Right atrium auricular region (tissue), 2 donors: ENCODE results near the gene PLCL2. TPM values are rescaled to one million over a fixed set of nuclear protein-coding genes. Genes with fewer than 3 reads are reported as not detected.

Source experiments
- DNase-seq: peaks from one replicate; pipeline ENCODE4 v3.0.0-alpha.2; 2019; ENCODE audit warnings: low spot score
- H3K27ac ChIP-seq, 2 donors: fragments of 200-600 bp; sonication (generic); 1 replicate in 1 of 2; 2 replicates in 1 of 2; pipeline ENCODE4 v1.5.1; 2016 to 2019
- H3K27me3 ChIP-seq, 2 donors: fragments of 200-600 bp; sonication (generic); one replicate each; pipeline versions ENCODE4 v1.5.1 to v1.6.0; 2017 to 2019
- H3K36me3 ChIP-seq: fragments of 200-600 bp; sonication (generic); one replicate; pipeline ENCODE4 v1.5.1; 2016
- H3K4me1 ChIP-seq, 2 donors: fragments of 200-600 bp; sonication (generic); one replicate each; pipeline versions ENCODE4 v1.5.1 to v1.6.0; 2017 to 2019
- H3K4me3 ChIP-seq, 2 donors: fragments of 200-600 bp; sonication (generic); 1 replicate in 1 of 2; 2 replicates in 1 of 2; pipeline ENCODE4 v1.5.1; 2017 to 2019; ENCODE audit warnings: mild to moderate bottlenecking in 1 of 2, moderate library complexity in 1 of 2
- H3K9me3 ChIP-seq, 2 donors: fragments of 200-600 bp; sonication (generic); one replicate each; pipeline ENCODE4 v1.5.1; 2019
- total RNA-seq, 2 donors: library from RNA; depleted of rRNA; stranded (reverse); fragments of >200 nt; gene quantifications; one replicate each; pipeline ENCODE4 v1.1.0, GENCODE V29; 2016
- TF ChIP-seq, protein P1 (sequence below), 2 donors: fragments of 200-600 bp; sonication (generic); IDR thresholded peaks; one replicate each; pipeline ENCODE4 v1.5.1; 2019; ENCODE audit warnings: antibody characterized with exemption in 2 of 2

Gene PLCL2
- total RNA-seq, 2 donors from 2014 or later = 32.4 to 35.2 TPM

GRCh38 chr3:17130956-17131355 lies 246.2 kb downstream of the PLCL2 start:
- H3K9me3 ChIP-seq = no peaks in the 10 kb centered on the region
- H3K27me3 ChIP-seq = no peaks in the 10 kb centered on the region
- TF ChIP-seq, protein P1, sequence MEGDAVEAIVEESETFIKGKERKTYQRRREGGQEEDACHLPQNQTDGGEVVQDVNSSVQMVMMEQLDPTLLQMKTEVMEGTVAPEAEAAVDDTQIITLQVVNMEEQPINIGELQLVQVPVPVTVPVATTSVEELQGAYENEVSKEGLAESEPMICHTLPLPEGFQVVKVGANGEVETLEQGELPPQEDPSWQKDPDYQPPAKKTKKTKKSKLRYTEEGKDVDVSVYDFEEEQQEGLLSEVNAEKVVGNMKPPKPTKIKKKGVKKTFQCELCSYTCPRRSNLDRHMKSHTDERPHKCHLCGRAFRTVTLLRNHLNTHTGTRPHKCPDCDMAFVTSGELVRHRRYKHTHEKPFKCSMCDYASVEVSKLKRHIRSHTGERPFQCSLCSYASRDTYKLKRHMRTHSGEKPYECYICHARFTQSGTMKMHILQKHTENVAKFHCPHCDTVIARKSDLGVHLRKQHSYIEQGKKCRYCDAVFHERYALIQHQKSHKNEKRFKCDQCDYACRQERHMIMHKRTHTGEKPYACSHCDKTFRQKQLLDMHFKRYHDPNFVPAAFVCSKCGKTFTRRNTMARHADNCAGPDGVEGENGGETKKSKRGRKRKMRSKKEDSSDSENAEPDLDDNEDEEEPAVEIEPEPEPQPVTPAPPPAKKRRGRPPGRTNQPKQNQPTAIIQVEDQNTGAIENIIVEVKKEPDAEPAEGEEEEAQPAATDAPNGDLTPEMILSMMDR (IDR thresholded peaks at IDR 0.05) = no peak
- H3K4me1 ChIP-seq = peaks cover 0 to 6% of the 10 kb centered on the region in 2 donors
- H3K36me3 ChIP-seq = no peaks in the 10 kb centered on the region
- no peak overlapping the region for H3K27ac ChIP-seq
- peak; percentile 50 for DNase-seq
- no peak overlapping the region for H3K4me3 ChIP-seq

DNA sequence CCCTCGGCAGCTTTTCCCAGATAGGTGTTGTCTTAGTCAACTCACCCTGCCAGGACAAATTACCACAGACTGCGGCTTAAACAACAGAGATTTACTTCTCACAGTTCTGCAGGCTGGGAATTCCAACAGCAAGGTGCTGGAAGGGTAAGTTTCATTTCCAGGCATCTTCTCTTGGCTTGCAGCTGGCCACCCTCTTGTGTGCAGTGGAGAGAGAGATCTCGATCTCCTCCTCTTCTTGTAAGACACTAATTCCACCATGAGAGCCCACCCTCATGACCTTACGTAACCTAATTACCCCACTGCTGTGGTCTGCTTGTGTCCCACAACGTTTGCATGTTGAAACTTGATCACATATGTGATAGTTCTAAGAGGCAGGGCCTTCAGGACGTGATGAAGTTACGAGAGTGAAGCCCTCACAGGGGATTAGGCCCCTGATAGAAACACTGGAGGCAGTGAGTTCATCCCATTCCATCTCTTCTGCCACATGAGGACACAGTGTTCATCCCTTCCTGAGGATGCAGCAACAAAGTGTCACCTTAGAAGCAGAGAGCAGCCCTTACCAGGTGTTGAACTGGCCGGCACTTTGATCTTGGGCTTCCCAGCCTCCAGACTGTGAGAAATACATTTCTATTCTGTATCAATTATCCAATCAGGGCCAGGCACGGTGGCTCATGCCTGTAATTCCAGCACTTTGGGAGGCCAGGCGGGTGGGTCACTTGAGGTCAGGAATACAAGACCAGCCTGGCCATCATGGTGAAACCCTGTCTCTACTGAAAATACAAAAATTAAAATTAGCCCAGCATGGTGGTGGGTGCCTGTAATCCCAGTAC lies 247.7 kb downstream of the PLCL2 start:
- no peaks in the 10 kb centered on the region for H3K9me3 ChIP-seq
- no peaks in the 10 kb centered on the region for H3K36me3 ChIP-seq
- peak; percentile 50 for DNase-seq
- no peaks in the 10 kb centered on the region for H3K27me3 ChIP-seq
- no peak overlapping the region for H3K4me3 ChIP-seq
- H3K4me1 ChIP-seq = peaks cover 0 to 14% of the 10 kb centered on the region in 2 donors
- TF ChIP-seq, protein P1 (IDR thresholded peaks at IDR 0.05) = no peak
- no peak overlapping the region for H3K27ac ChIP-seq

DNA sequence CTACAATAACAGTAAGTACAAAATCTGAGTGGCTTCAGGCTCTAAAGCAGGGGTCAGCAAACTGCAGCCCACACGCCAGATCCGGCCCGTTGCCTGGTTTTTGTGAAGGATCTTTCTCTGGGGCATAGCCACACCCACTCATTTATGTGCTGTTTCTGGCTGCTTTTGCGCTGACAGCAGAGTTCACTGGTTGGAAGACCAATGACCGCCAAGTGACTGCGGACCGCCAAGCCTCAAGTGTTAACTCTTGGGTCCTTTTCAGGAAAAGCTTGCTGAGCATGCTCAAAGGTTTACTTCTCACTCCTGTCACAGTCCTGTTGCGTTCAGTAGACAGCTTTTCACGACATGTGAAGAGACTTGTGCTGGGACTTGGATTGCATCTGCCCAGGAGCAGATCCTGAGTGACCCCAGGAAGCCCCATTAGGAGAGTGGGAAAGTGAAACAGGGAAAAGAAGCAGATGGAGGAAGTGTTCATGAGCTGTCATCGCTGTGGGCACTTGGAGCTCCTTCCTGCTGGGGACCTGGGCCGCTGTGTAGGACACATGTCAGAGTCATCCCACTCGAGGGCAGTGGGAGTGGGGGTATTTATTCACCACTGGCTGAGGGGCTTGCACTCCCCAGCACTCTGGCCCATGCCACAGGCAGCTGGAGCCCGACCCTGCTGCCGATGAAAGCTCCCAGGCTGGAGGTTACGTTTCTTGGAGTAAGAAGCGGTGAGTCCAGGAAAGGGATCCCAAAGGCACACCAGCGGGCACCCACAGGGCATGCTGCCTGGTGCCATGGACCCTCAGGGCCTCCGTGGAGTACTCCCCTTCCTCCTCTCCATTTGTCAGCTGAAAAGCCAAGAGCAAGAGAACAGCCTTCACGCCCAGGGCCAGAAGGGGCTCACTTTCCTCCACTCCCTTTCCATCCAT lies 249.1 kb downstream of the PLCL2 start:
- Histone ChIP-seq H3K36me3 (no peaks in the 10 kb centered on the region), H3K4me1 (peaks cover 0 to 25% of the 10 kb centered on the region in 2 donors), H3K27me3 (no peaks in the 10 kb centered on the region), H3K9me3 (no peaks in the 10 kb centered on the region), H3K27ac (no peak overlapping the region), H3K4me3 (peak overlapping the region in 1 of 2 donors; percentile 11)
- DNase-seq = peak; percentile 61
- TF ChIP-seq, protein P1 (IDR thresholded peaks at IDR 0.05) = no peak

- Histone ChIP-seq H3K27ac (peak overlapping the region; percentile 79 to 82), H3K4me1 (peaks cover 0 to 25% of the 10 kb centered on the region in 2 donors), H3K36me3 (no peaks in the 10 kb centered on the region), H3K9me3 (no peaks in the 10 kb centered on the region), H3K27me3 (no peaks in the 10 kb centered on the region), H3K4me3 (no peak overlapping the region)
- no peak for DNase-seq
- TF ChIP-seq, protein P1 (IDR thresholded peaks at IDR 0.05) = no peak
Measured at GRCh38 chr3:17135696-17136095, 250.9 kb downstream of the PLCL2 start.

GRCh38 chr3:17136136-17136721 lies 251.5 kb downstream of the PLCL2 start:
- no peaks in the 10 kb centered on the region for H3K36me3 ChIP-seq
- TF ChIP-seq, protein P1 (IDR thresholded peaks at IDR 0.05) = no peak
- DNase-seq = peak; percentile 67
- H3K27ac ChIP-seq = peak overlapping the region; percentile 79 to 82
- peaks cover 0 to 30% of the 10 kb centered on the region in 2 donors for H3K4me1 ChIP-seq
- no peaks in the 10 kb centered on the region for H3K9me3 ChIP-seq
- H3K27me3 ChIP-seq = no peaks in the 10 kb centered on the region
- H3K4me3 ChIP-seq = no peak overlapping the region
